HEK293T (cell line): ENCODE results near the gene TOMM6.
"Not testable (repeated sequence)": the region's sequence is repeated elsewhere in the genome, so short reads cannot be mapped to it uniquely, and the experiment has no call there.

ENCODE experiments used
- CTCF ChIA-PET: fragments of 350-600 bp; formaldehyde crosslinking; extraction: SDS; loops from one replicate; lab custom pipeline; 2021; ENCODE audit warnings: antibody characterized with exemption, inconsistent platforms; lab: Yijun Ruan, JAX
- POLR2A ChIA-PET: fragments of 350-600 bp; formaldehyde crosslinking; extraction: SDS; loops from one replicate; lab custom pipeline; 2020; ENCODE audit warnings: antibody characterized with exemption, inconsistent platforms; lab: Yijun Ruan, JAX
- DNase-seq: peaks from one replicate; pipeline ENCODE4 v3.0.0; 2012; ENCODE audit warnings: mixed read lengths; ENCODE audit errors: extremely low spot score
- ARNT ChIP-seq: fragments of 450-650 bp; IDR thresholded peaks from 2 replicates; pipeline ENCODE4 v1.6.1; 2017; ENCODE audit warnings: mild to moderate bottlenecking
- BHLHE40 ChIP-seq: fragments of 450-650 bp; IDR thresholded peaks from 2 replicates; pipeline ENCODE4 v1.6.1; 2016; ENCODE audit warnings: mild to moderate bottlenecking, moderate library complexity, borderline replicate concordance
- CTBP1 ChIP-seq: fragments of 450-650 bp; IDR thresholded peaks from 2 replicates; pipeline ENCODE4 v1.6.1; 2016; ENCODE audit warnings: borderline replicate concordance
- ELF4 ChIP-seq: fragments of 450-650 bp; IDR thresholded peaks from 2 replicates; pipeline ENCODE4 v1.6.1; 2017; ENCODE audit warnings: antibody characterized with exemption
- FOXA1 ChIP-seq: fragments of 450-650 bp; IDR thresholded peaks from 2 replicates; pipeline ENCODE4 v1.6.1; 2016; ENCODE audit warnings: mild to moderate bottlenecking
- FOXK2 ChIP-seq: fragments of 450-650 bp; IDR thresholded peaks from 2 replicates; pipeline ENCODE4 v1.6.1; 2016; ENCODE audit warnings: mild to moderate bottlenecking
- FOXM1 ChIP-seq: fragments of 450-650 bp; IDR thresholded peaks from 2 replicates; pipeline ENCODE4 v1.6.1; 2017; ENCODE audit warnings: mild to moderate bottlenecking, borderline replicate concordance
- HDGF ChIP-seq: fragments of 450-650 bp; IDR thresholded peaks from 2 replicates; pipeline ENCODE4 v1.6.1; 2017; ENCODE audit warnings: antibody characterized with exemption, borderline replicate concordance
- L3MBTL2 ChIP-seq: fragments of 450-650 bp; conservative IDR thresholded peaks from 2 replicates; pipeline ENCODE4 v1.6.1; 2016; ENCODE audit warnings: mild to moderate bottlenecking
- LEF1 ChIP-seq: fragments of 450-650 bp; IDR thresholded peaks from 2 replicates; pipeline ENCODE4 v1.6.1; 2017; ENCODE audit warnings: mild to moderate bottlenecking, borderline replicate concordance
- NFRKB ChIP-seq: fragments of 450-650 bp; IDR thresholded peaks from 2 replicates; pipeline ENCODE4 v1.6.1; 2016; ENCODE audit warnings: mild to moderate bottlenecking, moderate library complexity
- SP1 ChIP-seq: fragments of 450-650 bp; IDR thresholded peaks from 2 replicates; pipeline ENCODE4 v1.6.1; 2017
- SUZ12 ChIP-seq: fragments of 450-650 bp; IDR thresholded peaks from 2 replicates; pipeline ENCODE4 v1.6.1; 2016; ENCODE audit warnings: mild to moderate bottlenecking
- TARDBP ChIP-seq: fragments of 450-650 bp; IDR thresholded peaks from 2 replicates; pipeline ENCODE4 v1.6.1; 2016
- ZNF384 ChIP-seq: fragments of 450-650 bp; IDR thresholded peaks from 2 replicates; pipeline ENCODE4 v1.6.1; 2016
- TF ChIP-seq, protein P1 (sequence below): fragments of 450-650 bp; IDR thresholded peaks from 2 replicates; pipeline ENCODE4 v1.6.1; 2016

Gene TOMM6

DNA sequence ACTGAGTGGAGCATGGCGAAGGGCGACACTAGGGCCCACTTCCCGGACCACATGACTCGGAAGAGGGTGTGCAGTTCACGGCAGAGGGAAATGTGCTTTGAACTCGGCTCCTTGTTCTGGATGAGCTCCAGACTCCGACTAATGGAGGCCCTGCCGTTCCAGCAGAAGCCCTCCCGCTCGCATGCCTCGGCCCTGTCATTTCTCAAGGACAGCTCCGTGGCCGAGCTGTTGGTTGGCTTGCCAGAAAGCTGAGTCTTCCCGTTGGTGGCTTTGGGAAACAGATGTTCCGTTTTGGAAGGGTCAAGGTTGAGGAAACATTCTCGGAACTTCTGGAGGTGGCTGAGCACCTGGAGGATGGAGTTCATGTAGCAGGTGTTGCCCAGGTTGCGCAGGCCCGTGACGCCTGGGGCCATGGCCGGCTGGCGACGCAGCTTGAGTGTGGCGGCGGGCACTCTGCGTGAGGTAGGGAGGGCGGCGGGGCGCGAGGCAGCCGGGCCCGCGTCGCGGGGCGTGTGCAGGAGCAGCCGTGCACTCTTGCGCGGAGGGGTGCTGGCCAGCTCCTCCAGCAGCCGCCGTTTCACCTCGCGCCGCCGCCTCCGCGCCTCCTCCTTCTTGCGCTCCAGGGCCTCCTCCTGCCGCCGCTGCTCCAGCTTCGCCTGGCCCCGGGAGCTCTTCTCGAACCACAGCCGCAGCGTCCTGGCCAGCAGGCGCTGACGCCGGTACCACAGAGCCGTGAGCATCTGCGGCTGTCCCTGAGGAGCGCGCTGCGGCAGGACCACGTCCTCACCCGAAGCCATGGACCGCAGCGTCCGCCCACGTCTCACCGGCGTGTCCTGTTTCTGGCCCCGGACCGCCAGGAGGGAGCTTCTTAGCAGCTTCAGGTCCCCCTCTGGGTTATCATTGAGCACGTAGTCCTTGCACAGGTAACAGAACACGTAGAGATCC, 18.6 kb downstream of the TOMM6 start:
- no peak for DNase-seq
- ChIA-PET POLR2A (no interaction called here), CTCF (no interaction called here)
- no peak for TF ChIP-seq FOXK2
- TF ChIP-seq LEF1: no peak
- no peak for TF ChIP-seq ELF4

DNA sequence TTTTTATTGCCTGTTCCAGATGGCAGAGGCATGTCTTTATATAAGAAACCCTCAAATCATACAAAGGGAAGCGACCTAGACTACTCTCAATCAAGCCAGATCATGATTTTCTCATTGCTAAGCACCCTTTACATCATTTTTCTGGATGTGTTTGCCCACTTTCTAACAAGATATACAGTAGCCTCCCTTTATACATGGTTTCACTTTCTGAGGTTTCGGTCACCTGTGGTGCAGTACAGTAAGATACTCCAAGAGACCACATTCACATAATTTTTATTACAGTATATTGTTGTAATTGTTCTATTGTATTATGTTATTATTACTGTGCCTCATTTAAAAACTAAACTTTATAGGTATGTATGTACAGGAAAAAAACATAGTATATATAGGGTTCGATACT, 23.6 kb downstream of the TOMM6 start:
- TF ChIP-seq SUZ12 (no peak), L3MBTL2 (no peak), CTBP1 (no peak), BHLHE40 (no peak), NFRKB (no peak), ELF4 (no peak), TARDBP (no peak), FOXK2 (no peak), SP1 (no peak), HDGF (no peak), FOXA1 (no peak), ZNF384 (no peak)
- TF ChIP-seq, protein P1, sequence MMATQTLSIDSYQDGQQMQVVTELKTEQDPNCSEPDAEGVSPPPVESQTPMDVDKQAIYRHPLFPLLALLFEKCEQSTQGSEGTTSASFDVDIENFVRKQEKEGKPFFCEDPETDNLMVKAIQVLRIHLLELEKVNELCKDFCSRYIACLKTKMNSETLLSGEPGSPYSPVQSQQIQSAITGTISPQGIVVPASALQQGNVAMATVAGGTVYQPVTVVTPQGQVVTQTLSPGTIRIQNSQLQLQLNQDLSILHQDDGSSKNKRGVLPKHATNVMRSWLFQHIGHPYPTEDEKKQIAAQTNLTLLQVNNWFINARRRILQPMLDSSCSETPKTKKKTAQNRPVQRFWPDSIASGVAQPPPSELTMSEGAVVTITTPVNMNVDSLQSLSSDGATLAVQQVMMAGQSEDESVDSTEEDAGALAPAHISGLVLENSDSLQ: no peak
- CTCF ChIA-PET: no interaction called here
- POLR2A ChIA-PET: no interaction called here
- no peak for DNase-seq

DNA sequence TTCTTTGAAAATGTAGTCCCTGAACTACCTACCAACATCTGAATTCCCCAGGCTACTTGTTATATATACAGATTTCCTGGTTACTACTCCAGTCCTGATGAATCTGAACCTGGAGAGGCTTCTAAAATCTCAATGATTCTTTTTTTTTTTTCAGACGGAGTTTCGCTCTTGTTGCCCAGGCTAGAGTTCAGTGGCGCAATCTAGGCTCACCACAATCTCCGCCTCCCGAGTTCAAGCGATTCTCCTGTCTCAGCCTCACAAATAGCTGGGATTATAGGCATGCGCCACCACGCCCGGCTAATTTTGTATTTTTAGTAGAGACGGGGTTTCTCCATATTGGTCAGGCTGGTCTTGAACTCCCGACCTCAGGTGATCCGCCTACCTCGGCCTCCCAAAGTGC, 24.5 kb downstream of the TOMM6 start:
- CTCF ChIA-PET, DNase-seq, POLR2A ChIA-PET: not testable (repeated sequence)

DNA sequence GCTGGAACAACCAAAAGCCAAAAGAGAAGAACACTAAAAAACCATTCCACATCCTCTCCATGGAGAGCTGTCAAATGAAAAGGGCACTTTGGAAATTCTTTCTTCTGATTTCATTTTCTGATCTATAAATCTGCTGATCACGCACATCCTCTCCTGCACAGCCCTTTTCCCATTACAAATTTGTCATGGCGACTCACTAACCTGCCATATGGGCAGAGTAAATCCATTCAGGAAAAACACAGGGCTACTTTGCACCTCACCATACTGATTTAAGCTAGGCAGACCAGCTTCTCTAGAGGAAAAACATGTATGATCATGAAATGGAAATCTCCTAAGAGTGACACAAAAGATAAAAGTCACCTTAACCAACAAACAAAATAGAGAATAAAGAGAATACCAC, 26.0 kb downstream of the TOMM6 start:
- ChIA-PET CTCF (interaction anchor here (0.6 kb wide), 1 partner anchor 108 kb away, joined by 3 read pairs; the partner anchor contains the start of genes BYSL and MED20), POLR2A (no interaction called here)
- DNase-seq: no peak

DNA sequence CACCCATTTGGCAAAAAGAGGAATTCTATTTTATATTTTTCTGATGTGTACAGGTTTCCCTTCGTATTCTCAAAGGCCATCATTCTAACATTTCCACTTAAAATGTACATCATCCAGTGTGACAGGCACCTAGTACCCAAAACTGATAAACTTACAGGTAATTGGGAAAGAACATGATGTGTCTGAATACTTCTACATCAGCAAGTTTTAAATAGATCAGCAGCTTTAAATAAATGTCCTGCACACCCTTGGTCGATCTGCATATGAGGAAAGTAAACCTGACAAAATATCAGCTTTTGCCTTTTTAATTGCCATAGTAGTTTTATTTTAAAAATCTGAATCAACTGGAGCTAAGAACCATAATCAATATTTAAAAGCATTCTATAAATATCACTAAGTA, 26.5 kb downstream of the TOMM6 start:
- TF ChIP-seq, protein P1: no peak
- TF ChIP-seq ZNF384 (no peak), ELF4 (no peak), TARDBP (no peak), SP1 (no peak), FOXA1 (no peak), FOXK2 (no peak), LEF1 (no peak), L3MBTL2 (no peak), FOXM1 (no peak), BHLHE40 (no peak), CTBP1 (no peak), HDGF (no peak), ARNT (no peak), SUZ12 (no peak), NFRKB (no peak)
- CTCF ChIA-PET: interaction anchor here (0.5 to 0.6 kb wide), 2 partner anchors 15 to 107 kb away, joined by 3 read pairs; partner anchors contain the start of genes BYSL and MED20
- POLR2A ChIA-PET: no interaction called here
- no peak for DNase-seq

More for the DNA sequence above, 26.0 kb downstream of the TOMM6 start:
- TF ChIP-seq ZNF384 (no peak), FOXK2 (no peak), L3MBTL2 (no peak), HDGF (no peak), FOXM1 (no peak), LEF1 (no peak)

DNA sequence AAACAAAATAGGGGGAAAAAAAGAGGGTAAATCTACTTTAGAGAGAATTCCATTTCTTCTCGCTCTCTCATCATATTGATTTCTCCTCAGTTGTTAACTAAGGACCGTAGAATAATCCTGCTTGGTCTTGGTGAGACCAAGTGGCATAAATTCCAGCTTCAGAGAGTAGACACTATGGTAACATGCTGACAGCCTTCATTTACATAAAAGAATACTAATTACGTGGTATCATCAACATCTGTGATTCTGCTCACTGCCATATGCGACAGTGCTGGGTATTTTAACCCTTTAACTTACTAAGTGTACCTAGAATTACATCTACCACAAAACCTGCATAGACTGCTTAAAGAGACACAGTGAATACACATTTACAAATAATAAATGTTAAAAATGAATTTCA, 27.1 kb downstream of the TOMM6 start:
- ChIA-PET POLR2A (no interaction called here), CTCF (interaction anchor here (0.5 kb wide), 2 partner anchors 15 to 416 kb away, joined by 3 to 4 read pairs; no protein-coding TSS in a partner anchor)
- TF ChIP-seq TARDBP (no peak), NFRKB (no peak), BHLHE40 (no peak), SP1 (no peak), FOXK2 (no peak), SUZ12 (no peak), ZNF384 (no peak)
- no peak for DNase-seq

DNA sequence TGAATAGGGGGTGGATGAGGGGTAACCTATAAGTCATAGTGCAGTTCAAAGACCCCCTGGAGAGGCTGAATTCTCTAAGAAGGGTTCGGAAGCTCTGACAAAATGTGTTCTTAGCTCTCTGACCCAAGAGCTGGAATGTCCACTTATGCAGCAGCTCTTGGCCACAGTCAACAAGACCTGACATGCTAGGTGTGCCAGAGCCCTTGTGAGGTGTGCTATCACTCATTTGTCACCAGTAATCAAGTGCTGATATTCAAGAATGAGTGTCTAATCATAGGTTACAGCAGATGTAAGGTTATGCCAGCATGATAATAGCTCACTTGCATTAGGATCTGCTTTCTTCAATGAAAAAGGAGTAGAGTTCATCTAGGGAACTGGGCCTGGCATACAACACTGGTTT, 28.1 kb downstream of the TOMM6 start:
- no peak for DNase-seq
- TF ChIP-seq LEF1 (no peak), ZNF384 (no peak), FOXA1 (no peak), ARNT (no peak), CTBP1 (no peak)
- ChIA-PET CTCF (interaction anchor here (1.0 kb wide), 1 partner anchor 21 kb away, joined by 5 read pairs; no protein-coding TSS in a partner anchor), POLR2A (no interaction called here)
